CD4-positive, CD25-positive, alpha-beta regulatory T cell (primary cell): ENCODE measurements around the gene RNGTT. TPM values are rescaled to one million over a fixed set of nuclear protein-coding genes. Genes with fewer than 3 reads are reported as not detected.

Experiments used
- ATAC-seq, 2 donors: fragments of 150-1000 bp; cut with Tn5 transposase; one replicate each; pipeline ENCODE4 v1.10.0; 2021; ENCODE audit warnings: low read depth in 2 of 2, moderate number of reproducible peaks in 2 of 2, moderate library complexity in 1 of 2
- DNase-seq, 3 donors: peaks; one replicate each; pipeline versions ENCODE4 v3.0.0 to v3.0.0-alpha.2; 2012 to 2022; ENCODE audit warnings: mixed read lengths in 1 of 3
- H3K27ac ChIP-seq: one replicate; pipeline ENCODE4 v1.7.0; 2013; ENCODE audit warnings: mild to moderate bottlenecking, low read length; ENCODE audit not compliant: insufficient read depth, poor library complexity, severe bottlenecking
- H3K27me3 ChIP-seq: one replicate; pipeline ENCODE4 v1.7.0; 2013; ENCODE audit warnings: low read length; ENCODE audit not compliant: control insufficient read depth, insufficient read depth
- H3K36me3 ChIP-seq: one replicate; pipeline ENCODE4 v1.7.0; 2013; ENCODE audit warnings: mild to moderate bottlenecking, low read length, moderate library complexity; ENCODE audit not compliant: control insufficient read depth, insufficient read depth
- H3K4me1 ChIP-seq: 2 replicates; pipeline ENCODE4 v1.7.0; 2013; ENCODE audit warnings: mild to moderate bottlenecking, low read length; ENCODE audit not compliant: insufficient read depth, control insufficient read depth, poor library complexity, severe bottlenecking
- H3K4me3 ChIP-seq: one replicate; pipeline ENCODE4 v1.7.0; 2013; ENCODE audit warnings: low read depth, mild to moderate bottlenecking, low read length, moderate library complexity
- H3K9me3 ChIP-seq, 2 experiments: 1 replicate in 1 of 2; 2 replicates in 1 of 2; pipeline ENCODE4 v1.7.0; 2013; ENCODE audit warnings: low read length in 2 of 2, mild to moderate bottlenecking in 1 of 2, moderate library complexity in 1 of 2; ENCODE audit not compliant: control insufficient read depth in 2 of 2
- H3K27ac Mint-ChIP-seq, 3 donors: one replicate each; pipeline ENCODE4 v1.8.0; 2020 to 2022; ENCODE audit warnings: mild to moderate bottlenecking in 3 of 3, mixed read lengths in 3 of 3, moderate library complexity in 2 of 3
- H3K27me3 Mint-ChIP-seq: one replicate; pipeline ENCODE4 v1.8.0; 2022; ENCODE audit warnings: mild to moderate bottlenecking, mixed read lengths
- H3K36me3 Mint-ChIP-seq: one replicate; pipeline ENCODE4 v1.8.0; 2020; ENCODE audit warnings: mixed read lengths
- H3K4me1 Mint-ChIP-seq, 4 donors: one replicate each; pipeline ENCODE4 v1.8.0; 2020 to 2022; ENCODE audit warnings: mixed read lengths in 4 of 4, mild to moderate bottlenecking in 1 of 4
- H3K4me3 Mint-ChIP-seq, 4 donors: one replicate each; pipeline ENCODE4 v1.8.0; 2020 to 2022; ENCODE audit warnings: mild to moderate bottlenecking in 4 of 4, mixed read lengths in 4 of 4, moderate library complexity in 3 of 4
- H3K9me3 Mint-ChIP-seq, 7 donors: one replicate each; pipeline ENCODE4 v1.8.0; 2020 to 2022; ENCODE audit warnings: mixed read lengths in 7 of 7, mild to moderate bottlenecking in 3 of 7, moderate library complexity in 2 of 7
- polyA plus RNA-seq, 4 donors: library from polyadenylated mRNA; unstranded; fragments of 300-500 nt; fragmentation: Illumina TruSeq; gene quantifications; one replicate each; pipeline ENCODE4 v1.2.3, GENCODE V29; 2021
- total RNA-seq: library from RNA; stranded (reverse); gene quantifications from one replicate; pipeline ENCODE4 v1.2.3, GENCODE V29; 2022

The RNGTT gene
- total and polyA plus RNA-seq, 5 donors from 2014 or later = 14.8 to 22.5 (median 21.8) TPM

DNA sequence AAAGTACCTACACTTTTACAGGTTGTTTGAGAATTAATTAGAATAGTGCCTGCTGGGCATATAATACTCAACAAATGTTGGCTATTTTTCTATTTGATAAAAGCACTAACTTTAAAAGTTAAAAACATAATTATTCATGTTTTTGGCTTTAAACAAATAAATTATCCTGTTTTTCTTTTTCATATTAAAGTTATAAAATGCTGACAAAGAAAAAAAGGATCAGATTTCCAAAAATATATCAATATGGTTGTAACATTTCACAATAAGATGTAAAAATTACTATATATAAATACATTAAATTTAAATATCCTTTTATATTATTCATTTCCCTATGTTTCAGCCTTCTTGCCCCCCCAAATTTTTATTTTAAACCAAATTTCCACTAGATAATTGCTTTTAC, 312.0 kb downstream of the RNGTT start:
- DNase-seq (no peak), ATAC-seq (no peak)
- H3K4me1 ChIP-seq = no peaks in the 10 kb centered on the region
- Mint-ChIP-seq H3K27me3 (no peaks in the 10 kb centered on the region), H3K27ac (no peak overlapping the region), H3K4me3 (peak overlapping the region in 1 of 4 donors; percentile 43), H3K9me3 (peaks cover 0 to 5% (median 2%) of the 10 kb centered on the region in 7 donors), H3K4me1 (peaks cover 13 to 31% (median 15%) of the 10 kb centered on the region in 4 donors), H3K36me3 (peaks cover 23% of the 10 kb centered on the region)
- H3K9me3 ChIP-seq = no peaks in the 10 kb centered on the region
- H3K27me3 ChIP-seq = no peaks in the 10 kb centered on the region
- no peak overlapping the region for H3K4me3 ChIP-seq
- H3K27ac ChIP-seq = no peak overlapping the region
- H3K36me3 ChIP-seq = no peaks in the 10 kb centered on the region

DNA sequence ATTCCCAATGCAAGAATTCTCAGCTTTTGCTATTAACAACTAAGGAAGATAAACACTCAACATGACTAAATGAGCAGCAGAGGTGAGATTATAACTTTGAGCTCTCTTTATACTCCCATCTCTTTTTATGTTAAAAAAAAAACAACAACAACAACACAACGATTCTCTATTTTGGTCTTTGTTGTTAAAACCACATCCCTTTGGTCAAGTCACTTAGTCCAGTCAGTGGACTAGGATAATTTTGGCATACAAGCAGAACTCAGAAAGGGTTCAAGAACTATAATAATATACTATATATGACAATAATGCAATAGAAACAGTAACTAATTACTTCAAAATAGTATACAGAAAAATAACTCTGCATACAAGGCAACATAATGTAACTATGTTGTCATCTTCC, 312.4 kb downstream of the RNGTT start:
- ATAC-seq (no peak), DNase-seq (no peak)
- H3K4me3 Mint-ChIP-seq = peak overlapping the region in 1 of 4 donors; percentile 43
- H3K9me3 ChIP-seq = no peaks in the 10 kb centered on the region
- no peaks in the 10 kb centered on the region for H3K36me3 ChIP-seq
- H3K4me1 ChIP-seq = no peaks in the 10 kb centered on the region
- peaks cover 23% of the 10 kb centered on the region for H3K36me3 Mint-ChIP-seq
- no peak overlapping the region for H3K27ac ChIP-seq
- H3K4me1 Mint-ChIP-seq = peaks cover 13 to 27% (median 15%) of the 10 kb centered on the region in 4 donors
- peaks cover 0 to 5% (median 2%) of the 10 kb centered on the region in 7 donors for H3K9me3 Mint-ChIP-seq
- H3K27me3 Mint-ChIP-seq = no peaks in the 10 kb centered on the region
- no peak overlapping the region for H3K27ac Mint-ChIP-seq
- H3K4me3 ChIP-seq = no peak overlapping the region
- no peaks in the 10 kb centered on the region for H3K27me3 ChIP-seq

DNA sequence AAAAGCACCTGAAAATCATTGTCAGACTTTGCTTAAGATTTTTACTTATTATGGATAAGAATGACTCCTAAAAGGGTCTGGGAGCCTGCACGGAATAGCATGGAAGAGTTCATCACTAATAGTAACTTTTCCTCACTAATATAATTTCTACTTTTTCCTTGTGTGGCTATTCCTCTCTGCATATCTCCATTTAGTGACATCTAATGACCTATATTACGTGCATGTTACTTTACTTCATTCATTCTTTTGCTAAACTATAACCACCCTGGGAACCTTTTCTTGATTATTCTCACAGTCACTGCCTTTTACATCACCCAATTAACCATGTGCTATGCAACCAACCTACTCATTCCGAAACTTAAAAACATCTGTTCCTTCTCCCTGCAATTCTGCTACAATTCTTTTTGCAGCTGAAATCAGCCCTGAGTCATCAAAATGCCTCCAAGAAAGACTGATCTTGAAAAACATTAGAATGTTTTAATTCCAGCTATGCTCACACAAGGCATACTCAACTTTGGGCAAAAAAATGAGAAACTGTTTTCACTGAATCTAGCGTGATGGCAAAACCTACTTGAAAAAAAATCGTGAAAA, 313.3 kb downstream of the RNGTT start:
- H3K4me1 ChIP-seq = no peaks in the 10 kb centered on the region
- no peaks in the 10 kb centered on the region for H3K27me3 ChIP-seq
- no peak overlapping the region for H3K27ac Mint-ChIP-seq
- H3K27ac ChIP-seq = no peak overlapping the region
- H3K4me3 Mint-ChIP-seq = peak overlapping the region in 1 of 4 donors; percentile 17
- no peaks in the 10 kb centered on the region for H3K9me3 ChIP-seq
- H3K4me1 Mint-ChIP-seq = peaks cover 13 to 27% (median 14%) of the 10 kb centered on the region in 4 donors
- DNase-seq = peak in 1 of 3 donors; percentile 12
- no peak for ATAC-seq
- H3K9me3 Mint-ChIP-seq = peaks cover 0 to 5% (median 2%) of the 10 kb centered on the region in 7 donors
- no peaks in the 10 kb centered on the region for H3K36me3 ChIP-seq
- H3K4me3 ChIP-seq = no peak overlapping the region
- no peaks in the 10 kb centered on the region for H3K27me3 Mint-ChIP-seq
- H3K36me3 Mint-ChIP-seq = peaks cover 23% of the 10 kb centered on the region

DNA sequence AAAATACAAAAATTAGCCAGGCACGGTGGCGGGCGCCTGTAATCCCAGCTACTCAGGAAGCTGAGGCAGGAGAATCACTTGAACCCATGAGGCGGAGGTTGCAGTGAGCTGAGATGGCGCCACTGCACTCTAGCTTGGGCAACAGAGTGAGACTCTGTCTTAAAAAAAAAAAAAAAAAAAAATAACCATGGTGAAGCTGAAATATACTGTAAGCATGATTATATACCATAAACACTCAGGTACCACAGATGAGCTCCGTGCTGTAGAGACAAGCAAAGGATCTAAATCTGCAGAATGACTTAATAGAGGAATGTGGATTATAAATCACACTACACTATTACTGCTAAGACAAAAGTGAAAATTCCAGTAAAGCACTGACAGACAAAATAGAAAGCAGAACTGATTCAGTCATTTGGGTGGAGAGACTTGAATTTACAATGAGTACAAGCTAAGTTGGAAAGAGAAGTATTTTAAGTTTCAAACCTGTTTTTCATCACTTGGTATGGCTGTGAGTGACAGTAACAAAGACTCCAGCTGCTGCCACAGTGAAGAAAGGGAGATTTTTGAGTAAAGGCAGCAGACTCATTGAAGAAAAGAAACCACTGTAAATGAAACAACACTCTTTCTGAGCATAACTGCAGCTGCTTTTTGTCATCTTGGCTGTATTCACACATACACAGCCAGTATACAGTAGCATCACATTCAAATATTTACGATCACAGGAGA, 322.1 kb downstream of the RNGTT start:
- H3K9me3 Mint-ChIP-seq = no peaks in the 10 kb centered on the region
- Histone ChIP-seq H3K4me1 (no peaks in the 10 kb centered on the region), H3K36me3 (no peaks in the 10 kb centered on the region), H3K27me3 (no peaks in the 10 kb centered on the region), H3K27ac (no peak overlapping the region), H3K4me3 (no peak overlapping the region), H3K9me3 (no peaks in the 10 kb centered on the region)
- no peak overlapping the region for H3K4me3 Mint-ChIP-seq
- H3K36me3 Mint-ChIP-seq = peaks cover 6% of the 10 kb centered on the region
- H3K27me3 Mint-ChIP-seq = no peaks in the 10 kb centered on the region
- peaks cover 0 to 23% (median 8%) of the 10 kb centered on the region in 4 donors for H3K4me1 Mint-ChIP-seq
- ATAC-seq (no peak), DNase-seq (no peak)
- H3K27ac Mint-ChIP-seq = no peak overlapping the region

DNA sequence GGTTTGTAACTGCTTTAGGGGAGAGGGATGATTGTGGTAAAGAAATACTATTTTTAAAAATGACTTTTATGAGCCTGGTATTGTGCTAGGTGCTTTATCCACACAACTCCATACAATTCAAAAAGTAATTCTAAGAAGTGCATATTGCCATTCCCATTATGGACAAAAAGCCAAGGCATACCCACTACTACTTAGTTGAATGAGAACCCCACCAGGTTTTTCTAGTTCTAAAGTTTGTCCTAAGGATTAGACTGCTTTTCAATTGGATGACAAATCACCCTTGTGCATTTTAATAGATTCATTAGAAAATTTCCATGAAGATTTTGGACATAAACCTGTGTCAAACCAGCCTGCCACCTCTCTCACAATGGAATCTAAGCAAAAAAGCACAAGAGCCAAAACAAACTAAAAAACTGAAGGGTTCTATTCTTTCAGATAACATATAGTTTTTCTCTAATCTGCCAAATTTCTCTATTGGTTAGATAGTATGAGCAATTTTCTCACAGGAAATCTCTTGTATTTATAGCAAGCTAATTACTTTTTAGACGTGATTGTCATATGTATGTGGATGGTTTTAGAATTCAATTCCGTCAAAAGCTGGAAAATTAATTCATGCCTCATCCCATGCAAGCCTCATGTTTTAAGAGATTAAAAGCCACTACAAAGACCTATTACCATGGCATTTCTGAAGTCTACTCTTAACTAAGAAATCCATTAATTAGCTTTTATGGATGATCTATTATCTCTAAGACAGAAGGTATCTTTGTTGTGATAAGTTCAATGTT, 325.5 kb downstream of the RNGTT start:
- Mint-ChIP-seq H3K9me3 (no peaks in the 10 kb centered on the region), H3K4me1 (peaks cover 0 to 21% (median 4%) of the 10 kb centered on the region in 4 donors), H3K27ac (no peak overlapping the region), H3K27me3 (no peaks in the 10 kb centered on the region), H3K4me3 (no peak overlapping the region), H3K36me3 (peaks cover 10% of the 10 kb centered on the region)
- H3K27me3 ChIP-seq = no peaks in the 10 kb centered on the region
- H3K4me1 ChIP-seq = no peaks in the 10 kb centered on the region
- no peak overlapping the region for H3K4me3 ChIP-seq
- ATAC-seq (no peak), DNase-seq (no peak)
- no peaks in the 10 kb centered on the region for H3K36me3 ChIP-seq
- H3K27ac ChIP-seq = no peak overlapping the region
- no peaks in the 10 kb centered on the region for H3K9me3 ChIP-seq

DNA sequence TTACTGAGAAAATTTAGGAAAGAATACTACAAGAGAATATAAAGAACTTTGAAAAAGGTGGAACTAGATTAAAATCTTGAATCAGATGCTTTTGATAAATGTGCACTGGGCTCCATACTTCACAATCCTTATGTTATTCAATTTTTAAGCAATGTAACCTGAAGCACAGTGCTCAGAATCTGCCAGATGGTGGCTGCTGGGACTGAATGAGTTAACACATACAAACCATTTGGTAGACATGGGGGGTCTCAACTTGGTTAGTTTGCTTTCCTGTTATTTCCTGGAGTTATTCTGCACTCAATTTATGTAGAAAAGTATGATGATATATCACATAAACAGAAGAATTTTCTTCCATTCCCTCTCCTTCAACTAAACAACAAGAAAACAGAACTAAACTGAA, 326.5 kb downstream of the RNGTT start:
- Mint-ChIP-seq H3K4me3 (no peak overlapping the region), H3K36me3 (peaks cover 11% of the 10 kb centered on the region), H3K27ac (no peak overlapping the region), H3K4me1 (peaks cover 0 to 18% (median 3%) of the 10 kb centered on the region in 4 donors), H3K9me3 (no peaks in the 10 kb centered on the region), H3K27me3 (no peaks in the 10 kb centered on the region)
- DNase-seq = no peak
- H3K4me3 ChIP-seq = no peak overlapping the region
- H3K4me1 ChIP-seq = no peaks in the 10 kb centered on the region
- H3K36me3 ChIP-seq = no peaks in the 10 kb centered on the region
- no peaks in the 10 kb centered on the region for H3K27me3 ChIP-seq
- ATAC-seq = no peak
- no peaks in the 10 kb centered on the region for H3K9me3 ChIP-seq
- no peak overlapping the region for H3K27ac ChIP-seq

DNA sequence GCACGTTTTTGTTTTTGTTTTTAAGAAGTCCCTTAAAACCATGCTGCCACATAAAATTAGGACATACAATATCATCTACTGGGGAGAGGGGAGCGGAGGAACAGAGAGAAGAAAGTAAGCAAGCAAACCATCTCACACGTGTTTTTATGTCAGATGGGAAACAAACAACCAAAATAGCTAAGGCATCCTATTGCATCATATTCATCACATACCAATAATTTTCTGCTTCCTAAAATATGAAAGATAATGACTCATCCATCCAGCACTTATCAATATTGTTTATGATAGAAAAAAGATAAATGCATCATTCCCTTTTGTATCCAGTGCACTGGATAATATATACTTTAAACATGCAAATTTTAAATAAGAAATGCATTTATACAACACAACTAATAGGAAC, 329.6 kb downstream of the RNGTT start:
- H3K36me3 ChIP-seq = no peaks in the 10 kb centered on the region
- Mint-ChIP-seq H3K4me3 (no peak overlapping the region), H3K4me1 (peaks cover 0 to 5% (median 4%) of the 10 kb centered on the region in 4 donors)

More for the DNA sequence above, 329.6 kb downstream of the RNGTT start:
- no peak overlapping the region for H3K4me3 ChIP-seq
- no peaks in the 10 kb centered on the region for H3K27me3 ChIP-seq
- peaks cover 8% of the 10 kb centered on the region for H3K36me3 Mint-ChIP-seq
- ATAC-seq = no peak
- no peaks in the 10 kb centered on the region for H3K27me3 Mint-ChIP-seq
- no peak overlapping the region for H3K27ac ChIP-seq
- no peaks in the 10 kb centered on the region for H3K9me3 Mint-ChIP-seq
- no peak overlapping the region for H3K27ac Mint-ChIP-seq
- no peaks in the 10 kb centered on the region for H3K4me1 ChIP-seq
- no peak for DNase-seq
- H3K9me3 ChIP-seq = no peaks in the 10 kb centered on the region
